ENCODE results near the gene RARS1.
A peak's percentile ranks its signal among the peaks of the same experiment; 100 is the strongest.

Gene RARS1

DNA sequence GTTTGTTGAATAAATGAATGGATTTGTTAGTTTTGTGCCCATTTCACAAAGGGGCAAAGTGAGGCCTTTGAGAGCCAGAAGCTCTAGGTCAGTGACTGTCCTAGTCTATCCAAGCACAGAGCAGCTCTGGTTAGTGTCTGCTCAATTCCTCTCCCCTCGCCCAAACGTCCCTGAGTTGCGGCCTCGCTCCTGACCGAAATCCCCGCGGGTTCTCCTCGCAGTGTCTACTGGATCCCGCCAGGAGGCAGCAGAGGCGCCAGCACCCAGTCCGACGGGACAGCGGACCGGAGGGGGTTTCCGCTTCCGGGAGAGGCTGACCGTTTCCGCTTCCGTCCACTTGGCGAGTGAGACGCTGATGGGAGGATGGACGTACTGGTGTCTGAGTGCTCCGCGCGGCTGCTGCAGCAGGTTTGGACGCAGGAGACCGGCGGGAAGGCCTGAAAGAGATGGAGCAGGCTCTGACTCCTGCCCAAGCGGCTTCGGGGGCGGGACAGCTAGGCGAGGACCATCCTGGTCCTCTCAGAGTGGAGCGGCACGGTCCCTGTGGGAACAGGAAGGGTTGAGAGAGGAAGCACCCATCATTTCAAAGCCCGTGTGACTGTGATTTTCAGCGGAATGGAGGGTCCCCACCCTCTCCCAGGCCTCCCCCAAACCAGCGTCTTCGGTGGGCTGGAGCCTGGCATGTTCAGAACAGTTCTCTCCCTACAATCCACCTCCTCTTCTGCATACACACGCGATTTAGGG lies at the start of gene RARS1:
RARS1 (plus strand) TSS at position 336 of the 744 bp plus-strand sequence; CDS start at position 364, 28 bp downstream.
- peak; percentile 88 for DNase-seq (ENCODE audit: low read depth)

DNA sequence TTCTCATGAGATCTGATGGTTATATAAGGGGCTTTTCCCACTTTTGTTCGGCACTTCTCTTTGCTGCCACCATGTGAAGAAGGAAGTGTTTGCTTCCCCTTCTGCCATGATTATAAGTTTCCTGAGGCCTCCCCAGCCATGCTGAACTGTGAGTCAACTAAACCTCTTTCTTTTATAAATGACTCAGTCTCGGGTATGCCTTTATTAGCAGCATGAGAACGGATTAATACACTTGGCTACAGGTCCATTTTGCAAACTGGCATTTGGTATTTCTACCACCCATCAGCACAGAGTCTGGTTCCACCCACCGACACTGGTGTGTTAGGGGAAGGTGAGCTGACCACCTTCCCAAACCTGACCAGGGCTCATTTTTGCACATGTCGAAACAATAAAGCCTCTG lies 47.9 kb upstream of the RARS1 start:
- DNase-seq (ENCODE audit: low read depth), result no peak

GRCh38 chr5:168443533-168443932 lies 42.7 kb upstream of the RARS1 start:
- DNase-seq (ENCODE audit: low read depth), result no peak

GRCh38 chr5:168443950-168444700 lies 42.1 kb upstream of the RARS1 start:
- no peak for DNase-seq (ENCODE audit: low read depth)

DNA sequence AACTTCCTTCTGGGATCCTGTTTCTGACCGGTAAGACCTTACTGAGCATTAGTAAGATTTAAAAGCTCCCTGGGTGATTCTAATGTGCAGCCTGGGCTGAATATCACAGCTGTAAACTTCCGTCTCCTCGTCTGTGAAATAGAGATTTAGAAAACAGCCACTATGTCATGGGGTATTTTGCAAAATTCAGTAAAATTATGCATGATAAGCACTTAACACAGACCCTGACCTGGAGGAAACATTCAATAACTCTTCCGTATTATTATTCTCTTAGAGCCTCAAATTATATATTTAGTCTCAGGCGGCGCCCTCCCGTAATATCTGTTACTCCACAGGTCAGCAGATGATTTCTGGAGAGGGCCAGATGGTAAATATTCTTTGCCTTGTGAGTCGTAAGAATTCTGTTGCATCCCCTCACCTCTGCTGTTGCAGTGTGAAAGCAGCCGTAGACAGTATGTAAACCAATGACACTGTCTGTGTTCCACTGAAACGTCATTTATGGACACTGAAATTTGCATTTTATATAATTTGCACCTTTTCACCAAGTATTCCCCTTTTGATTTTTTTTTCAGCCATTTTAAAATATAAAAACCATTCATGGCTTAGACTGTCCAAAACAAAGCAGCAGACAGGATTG lies 39.2 kb upstream of the RARS1 start:
- DNase-seq (ENCODE audit: low read depth), result no peak

GRCh38 chr5:168447808-168448207 lies 38.5 kb upstream of the RARS1 start:
- no peak for DNase-seq (ENCODE audit: low read depth)

- no peak for DNase-seq (ENCODE audit: low read depth)
Observed at GRCh38 chr5:168449166-168449565, 37.1 kb upstream of the RARS1 start.

- no peak for DNase-seq (ENCODE audit: low read depth)
Observed at GRCh38 chr5:168451565-168451964, 34.7 kb upstream of the RARS1 start.

- no peak for DNase-seq (ENCODE audit: low read depth)
Observed at GRCh38 chr5:168455201-168455600, 31.1 kb upstream of the RARS1 start.

GRCh38 chr5:168457542-168457941 lies 28.7 kb upstream of the RARS1 start:
- DNase-seq (ENCODE audit: low read depth), result no peak

- DNase-seq (ENCODE audit: low read depth), result no peak
Observed at GRCh38 chr5:168460606-168461005, 25.7 kb upstream of the RARS1 start.

DNA sequence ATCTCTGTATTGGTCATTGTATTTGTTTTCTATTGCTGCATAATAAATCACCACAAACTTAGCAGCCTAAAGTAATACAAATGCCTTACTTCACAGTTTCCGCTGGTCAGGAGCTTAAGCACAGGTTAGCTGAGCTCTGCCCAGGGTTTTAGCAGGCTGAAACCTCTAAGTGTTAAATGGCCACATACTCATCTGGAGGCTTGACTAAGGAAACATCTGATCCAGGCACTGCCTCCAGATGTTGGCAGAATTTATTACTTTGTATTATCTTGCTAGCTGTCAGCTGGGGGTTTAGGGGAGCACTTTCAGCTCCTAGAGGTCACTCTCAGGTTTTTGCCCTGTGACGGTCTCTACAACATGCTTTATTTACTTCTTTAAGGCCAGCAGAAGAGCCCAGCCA lies 23.2 kb upstream of the RARS1 start:
- DNase-seq (ENCODE audit: low read depth), result no peak

- DNase-seq (ENCODE audit: low read depth), result no peak
Observed at GRCh38 chr5:168464214-168464613, 22.1 kb upstream of the RARS1 start.

DNA sequence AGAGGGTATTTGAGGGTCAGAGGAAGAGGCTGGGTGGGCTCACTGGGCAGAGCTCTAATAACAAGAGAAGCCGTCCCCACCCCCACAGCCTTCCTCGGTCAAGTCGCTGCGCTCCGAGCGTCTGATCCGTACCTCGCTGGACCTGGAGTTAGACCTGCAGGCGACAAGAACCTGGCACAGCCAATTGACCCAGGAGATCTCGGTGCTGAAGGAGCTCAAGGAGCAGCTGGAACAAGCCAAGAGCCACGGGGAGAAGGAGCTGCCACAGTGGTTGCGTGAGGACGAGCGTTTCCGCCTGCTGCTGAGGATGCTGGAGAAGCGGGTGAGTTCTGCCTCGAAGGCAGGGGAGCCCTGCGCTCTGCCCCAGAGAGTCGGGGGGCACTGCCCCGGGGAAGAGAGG lies 21.6 kb upstream of the RARS1 start:
- no peak for DNase-seq (ENCODE audit: low read depth)

- no peak for DNase-seq (ENCODE audit: low read depth)
Observed at GRCh38 chr5:168467755-168468330, 18.4 kb upstream of the RARS1 start.

DNA sequence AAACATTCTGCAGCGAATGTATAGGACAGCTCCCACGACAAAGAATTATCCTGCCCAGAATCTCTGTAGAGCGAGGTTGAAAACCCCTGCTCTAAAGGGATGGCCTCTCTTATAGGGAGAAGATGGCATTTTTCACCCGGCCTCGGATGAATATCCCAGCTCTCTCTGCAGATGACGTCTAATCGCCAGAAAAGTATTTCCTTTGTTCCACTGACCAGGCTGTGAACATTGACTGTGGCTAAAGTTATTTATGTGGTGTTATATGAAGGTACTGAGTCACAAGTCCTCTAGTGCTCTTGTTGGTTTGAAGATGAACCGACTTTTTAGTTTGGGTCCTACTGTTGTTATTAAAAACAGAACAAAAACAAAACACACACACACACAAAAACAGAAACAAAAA lies 17.4 kb upstream of the RARS1 start:
- DNase-seq (ENCODE audit: low read depth), result no peak

DNA sequence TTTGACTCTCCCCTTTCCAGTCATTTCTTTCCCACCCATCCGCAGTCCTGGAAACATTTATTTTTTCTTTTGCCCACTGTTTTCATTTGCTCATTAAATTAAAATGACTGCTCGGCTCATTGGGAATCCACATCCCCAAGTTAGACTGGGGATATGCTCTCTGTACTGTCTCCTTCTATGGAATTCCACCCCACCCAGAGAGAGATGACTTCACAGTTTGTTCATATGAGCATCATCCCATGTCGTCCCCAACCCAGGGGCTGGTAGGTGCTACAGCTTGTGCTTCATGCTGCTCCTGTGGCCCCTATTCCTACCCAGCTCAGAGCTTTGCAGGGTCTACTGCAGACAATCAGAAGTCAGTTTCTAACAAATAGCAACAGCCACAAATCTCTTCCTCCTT lies 16.5 kb upstream of the RARS1 start:
- DNase-seq (ENCODE audit: low read depth), result no peak

GRCh38 chr5:168471785-168472184 lies 14.5 kb upstream of the RARS1 start:
- DNase-seq (ENCODE audit: low read depth), result no peak

DNA sequence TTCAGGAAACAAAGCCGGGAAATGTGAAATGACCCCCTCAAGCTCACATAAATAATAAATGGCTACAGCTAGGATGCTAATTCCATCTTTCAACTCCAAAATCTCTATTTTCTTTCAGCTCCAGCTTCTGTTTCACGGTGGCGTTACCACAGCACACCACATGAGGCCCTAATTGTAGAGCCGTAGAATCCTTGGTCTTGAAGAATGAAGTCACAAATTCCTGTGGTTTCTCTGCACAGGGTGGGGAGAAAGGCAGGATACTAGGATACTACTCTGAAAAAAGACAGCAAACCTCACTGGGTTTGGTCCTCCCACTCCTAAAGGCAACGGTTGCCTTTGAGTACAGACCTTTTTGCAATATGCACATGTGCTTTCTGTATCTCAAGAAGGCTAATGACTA lies 13.9 kb upstream of the RARS1 start:
- DNase-seq (ENCODE audit: low read depth), result no peak

DNA sequence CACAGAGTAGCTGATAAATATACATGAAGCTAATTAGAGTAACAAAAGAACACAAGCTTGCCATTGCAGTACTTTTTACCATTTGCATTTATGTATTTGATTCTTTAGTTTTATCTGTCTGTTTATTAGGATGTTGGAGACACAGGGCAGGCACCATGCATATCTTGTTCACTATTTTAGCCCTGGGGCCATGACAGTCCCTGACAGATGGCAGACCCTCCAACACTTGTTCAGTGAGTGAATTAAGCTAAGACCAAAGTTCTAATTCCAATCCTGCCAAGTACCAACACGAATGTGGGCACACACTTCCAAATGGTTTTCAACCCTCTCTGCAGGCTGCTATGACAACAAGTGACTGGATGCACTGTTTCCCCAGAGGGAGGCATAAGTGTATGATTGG lies 12.0 kb upstream of the RARS1 start:
- no peak for DNase-seq (ENCODE audit: low read depth)

DNA sequence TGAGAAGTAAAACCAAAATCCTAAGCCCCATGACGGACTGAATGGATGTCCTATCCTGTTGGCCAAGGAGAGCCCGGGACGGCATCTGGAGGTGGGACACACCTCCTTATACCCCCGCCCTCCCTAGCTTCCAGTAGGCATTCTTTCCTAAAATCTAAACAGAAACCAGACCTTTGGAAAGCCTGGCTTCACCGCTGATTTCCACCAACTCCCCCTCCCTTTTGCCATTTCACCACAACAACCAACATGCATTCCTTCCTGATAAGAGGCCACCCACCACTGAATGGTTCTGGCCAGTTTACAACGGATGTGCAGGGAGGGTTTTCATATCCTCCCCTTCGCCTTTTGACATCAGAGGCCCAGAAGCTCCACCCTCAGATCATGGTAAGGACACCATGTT lies 9.2 kb upstream of the RARS1 start:
- DNase-seq (ENCODE audit: low read depth), result no peak

DNA sequence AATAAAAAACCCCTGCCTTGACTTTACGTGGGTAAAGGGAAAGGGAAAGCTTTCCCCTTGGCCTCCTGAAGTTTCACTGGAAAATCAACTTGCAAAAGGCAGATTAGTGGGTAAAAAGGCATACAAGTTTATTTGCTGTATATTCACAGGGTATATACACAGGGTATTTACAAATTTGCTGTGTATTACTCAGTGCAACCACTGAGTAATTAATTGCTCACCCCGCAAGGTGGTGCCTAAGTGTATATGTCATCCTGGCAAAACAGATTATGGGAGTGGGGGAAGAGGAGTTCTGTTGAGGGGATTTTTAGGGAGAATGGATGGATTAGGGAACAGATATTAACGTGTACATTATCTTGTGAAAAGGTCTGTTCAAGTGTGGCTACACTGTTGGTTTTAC lies 7.1 kb upstream of the RARS1 start:
- DNase-seq (ENCODE audit: low read depth), result no peak

GRCh38 chr5:168480601-168481000 lies 5.7 kb upstream of the RARS1 start:
- no peak for DNase-seq (ENCODE audit: low read depth)

Data from activated T-cell treated with anti-CD3 and anti-CD28 coated beads for 48 hours (primary cell).